Measurements from ENCODE around the gene SLC25A53. TPM values are rescaled to one million over a fixed set of nuclear protein-coding genes. Genes with fewer than 3 reads are reported as not detected.

The SLC25A53 gene
- total RNA-seq, 1 donor from 2014 or later: 3.4 TPM

DNA sequence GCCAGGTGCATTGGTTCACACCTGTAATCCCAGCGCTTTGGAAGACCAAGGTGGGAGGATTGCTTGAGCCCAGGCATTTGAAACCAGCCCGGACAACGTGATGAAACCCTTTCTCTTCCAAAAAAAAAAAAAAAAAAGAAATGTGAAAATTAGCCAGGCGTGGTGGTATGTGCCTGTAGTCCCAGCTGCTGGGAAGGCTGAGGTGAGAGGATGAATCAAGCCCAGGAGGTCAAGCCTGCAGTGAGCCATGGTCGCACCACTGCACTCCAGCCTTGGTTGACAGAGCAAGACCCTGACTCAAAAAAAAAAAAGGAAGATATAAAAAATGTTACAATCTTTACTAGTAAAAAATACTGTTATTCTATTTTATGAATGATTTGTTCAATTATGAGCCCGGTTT lies 15.3 kb upstream of the SLC25A53 start:
- DNase-seq (ENCODE audit: low spot score): no peak
- H3K9me3 Mint-ChIP-seq (ENCODE audit: low read depth): no peaks in the 10 kb centered on the region
- no peaks in the 10 kb centered on the region for H3K36me3 Mint-ChIP-seq (ENCODE audit: low read depth)
- H3K4me3 Mint-ChIP-seq (ENCODE audit: unreplicated experiment): no peak overlapping the region
- peak overlapping the region; percentile 41 for H3K27ac Mint-ChIP-seq (ENCODE audit: unreplicated experiment)
- peaks cover 34% of the 10 kb centered on the region for H3K4me1 Mint-ChIP-seq (ENCODE audit: low read depth)
- no peaks in the 10 kb centered on the region for H3K27me3 Mint-ChIP-seq (ENCODE audit: low read depth)
- TF ChIP-seq, protein P1, sequence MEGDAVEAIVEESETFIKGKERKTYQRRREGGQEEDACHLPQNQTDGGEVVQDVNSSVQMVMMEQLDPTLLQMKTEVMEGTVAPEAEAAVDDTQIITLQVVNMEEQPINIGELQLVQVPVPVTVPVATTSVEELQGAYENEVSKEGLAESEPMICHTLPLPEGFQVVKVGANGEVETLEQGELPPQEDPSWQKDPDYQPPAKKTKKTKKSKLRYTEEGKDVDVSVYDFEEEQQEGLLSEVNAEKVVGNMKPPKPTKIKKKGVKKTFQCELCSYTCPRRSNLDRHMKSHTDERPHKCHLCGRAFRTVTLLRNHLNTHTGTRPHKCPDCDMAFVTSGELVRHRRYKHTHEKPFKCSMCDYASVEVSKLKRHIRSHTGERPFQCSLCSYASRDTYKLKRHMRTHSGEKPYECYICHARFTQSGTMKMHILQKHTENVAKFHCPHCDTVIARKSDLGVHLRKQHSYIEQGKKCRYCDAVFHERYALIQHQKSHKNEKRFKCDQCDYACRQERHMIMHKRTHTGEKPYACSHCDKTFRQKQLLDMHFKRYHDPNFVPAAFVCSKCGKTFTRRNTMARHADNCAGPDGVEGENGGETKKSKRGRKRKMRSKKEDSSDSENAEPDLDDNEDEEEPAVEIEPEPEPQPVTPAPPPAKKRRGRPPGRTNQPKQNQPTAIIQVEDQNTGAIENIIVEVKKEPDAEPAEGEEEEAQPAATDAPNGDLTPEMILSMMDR (IDR thresholded peaks at IDR 0.05): no peak

DNA sequence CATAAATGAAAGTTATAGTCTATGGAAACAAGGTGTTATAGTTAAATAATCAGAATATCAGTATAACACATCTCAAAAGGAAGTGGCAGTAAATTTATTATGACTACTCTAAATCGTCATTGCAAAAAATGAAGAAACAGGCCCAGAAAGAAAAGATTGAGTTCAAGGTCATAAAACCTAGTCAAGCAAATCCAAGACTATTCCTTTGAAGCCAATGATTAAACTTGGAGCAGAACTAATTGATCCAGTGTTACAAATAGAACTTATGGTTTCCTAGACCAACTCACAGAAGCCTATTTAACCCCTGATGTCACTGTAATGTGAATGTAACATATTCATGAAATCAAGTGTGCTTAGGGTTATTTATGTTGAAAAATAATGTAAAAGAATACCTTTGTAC lies 11.3 kb upstream of the SLC25A53 start:
- no peaks in the 10 kb centered on the region for H3K27me3 Mint-ChIP-seq (ENCODE audit: low read depth)
- H3K4me3 Mint-ChIP-seq (ENCODE audit: unreplicated experiment): peak overlapping the region; percentile 74
- TF ChIP-seq, protein P1 (IDR thresholded peaks at IDR 0.05): no peak
- H3K4me1 Mint-ChIP-seq (ENCODE audit: low read depth): peaks cover 33% of the 10 kb centered on the region
- no peaks in the 10 kb centered on the region for H3K36me3 Mint-ChIP-seq (ENCODE audit: low read depth)
- DNase-seq (ENCODE audit: low spot score): no peak
- no peaks in the 10 kb centered on the region for H3K9me3 Mint-ChIP-seq (ENCODE audit: low read depth)
- H3K27ac Mint-ChIP-seq (ENCODE audit: unreplicated experiment): no peak overlapping the region

DNA sequence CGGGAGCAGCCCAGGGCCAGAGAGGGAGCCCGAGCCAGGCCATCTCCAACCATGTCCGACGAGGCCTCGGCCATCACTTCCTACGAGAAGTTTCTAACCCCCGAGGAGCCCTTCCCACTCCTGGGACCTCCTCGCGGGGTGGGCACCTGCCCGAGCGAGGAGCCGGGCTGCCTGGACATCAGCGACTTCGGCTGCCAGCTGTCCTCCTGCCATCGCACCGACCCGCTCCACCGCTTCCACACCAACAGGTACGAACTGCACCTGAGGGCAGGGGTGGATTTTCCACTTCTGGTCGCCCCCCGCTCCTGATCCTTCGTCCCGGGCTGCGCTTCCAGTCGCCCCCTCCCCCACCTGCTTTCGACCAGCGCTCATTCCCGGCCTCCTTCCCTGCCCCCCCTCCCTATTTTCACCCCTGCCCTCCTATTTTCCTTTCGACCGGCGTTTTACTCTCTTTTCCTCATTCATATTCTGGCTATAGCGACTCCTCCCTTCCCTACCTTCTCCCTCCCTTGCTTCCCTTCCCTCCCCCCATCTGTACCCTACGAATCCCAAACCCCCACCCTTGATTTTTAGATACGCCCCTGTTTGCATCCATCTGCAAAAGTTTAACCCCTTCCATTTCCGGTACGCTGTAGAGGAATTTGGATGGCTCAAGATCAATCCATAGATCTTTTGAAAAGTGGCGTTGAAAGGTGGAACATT lies 10.1 kb upstream of the SLC25A53 start:
- H3K27me3 Mint-ChIP-seq (ENCODE audit: low read depth): no peaks in the 10 kb centered on the region
- H3K27ac Mint-ChIP-seq (ENCODE audit: unreplicated experiment): peak overlapping the region; percentile 3
- no peak for DNase-seq (ENCODE audit: low spot score)
- no peaks in the 10 kb centered on the region for H3K9me3 Mint-ChIP-seq (ENCODE audit: low read depth)
- H3K36me3 Mint-ChIP-seq (ENCODE audit: low read depth): no peaks in the 10 kb centered on the region
- TF ChIP-seq, protein P1 (IDR thresholded peaks at IDR 0.05): no peak
- peaks cover 23% of the 10 kb centered on the region for H3K4me1 Mint-ChIP-seq (ENCODE audit: low read depth)
- H3K4me3 Mint-ChIP-seq (ENCODE audit: unreplicated experiment): peak overlapping the region; percentile 74

DNA sequence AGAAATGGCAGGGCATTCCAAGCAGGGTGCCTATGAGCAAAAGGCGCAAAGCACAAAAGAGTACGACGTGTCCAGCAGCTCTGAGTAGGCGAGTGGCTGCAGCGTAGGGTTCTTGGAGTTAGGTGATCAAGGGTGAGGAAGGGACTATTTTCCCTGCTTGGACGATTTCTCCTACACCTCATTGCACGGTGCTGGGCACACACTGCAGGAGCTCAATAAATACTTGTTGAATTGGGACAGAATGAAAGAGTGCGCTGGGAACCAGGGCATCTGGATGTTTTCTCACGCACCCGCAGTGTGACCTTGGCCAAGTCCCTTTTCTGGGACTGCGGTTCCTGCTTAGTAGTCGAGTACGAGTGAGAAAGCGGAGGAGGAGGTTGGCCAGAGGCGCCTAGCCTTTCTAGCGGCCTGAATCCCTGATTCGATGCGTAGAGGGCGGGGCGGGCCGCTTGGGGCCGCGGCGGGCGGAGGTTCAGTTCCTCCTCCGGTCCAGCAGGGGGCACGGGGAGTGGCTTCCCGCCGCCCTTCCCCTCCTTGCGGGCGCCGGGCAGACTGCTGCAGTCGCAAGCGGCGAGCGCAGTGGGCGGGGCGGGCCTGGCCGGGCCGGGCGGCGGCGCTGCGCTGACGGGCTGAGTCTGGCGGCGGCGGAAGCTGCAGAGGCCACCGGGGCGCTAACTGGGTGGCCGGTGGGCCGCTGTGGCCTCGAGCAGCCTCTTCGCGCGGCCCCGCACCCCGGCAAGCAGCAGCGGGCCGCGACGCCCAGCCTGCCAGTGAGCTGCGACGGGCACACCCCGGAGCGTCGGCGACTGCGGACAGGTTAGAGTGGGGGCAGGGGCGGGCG lies 9.3 kb upstream of the SLC25A53 start, which contains the start of gene FAM199X:
Gene FAM199X (plus strand): TSS at position 560 of the 841 bp plus-strand sequence. CDS start 333 bp downstream, outside the sequence.
- no peaks in the 10 kb centered on the region for H3K9me3 Mint-ChIP-seq (ENCODE audit: low read depth)

DNA sequence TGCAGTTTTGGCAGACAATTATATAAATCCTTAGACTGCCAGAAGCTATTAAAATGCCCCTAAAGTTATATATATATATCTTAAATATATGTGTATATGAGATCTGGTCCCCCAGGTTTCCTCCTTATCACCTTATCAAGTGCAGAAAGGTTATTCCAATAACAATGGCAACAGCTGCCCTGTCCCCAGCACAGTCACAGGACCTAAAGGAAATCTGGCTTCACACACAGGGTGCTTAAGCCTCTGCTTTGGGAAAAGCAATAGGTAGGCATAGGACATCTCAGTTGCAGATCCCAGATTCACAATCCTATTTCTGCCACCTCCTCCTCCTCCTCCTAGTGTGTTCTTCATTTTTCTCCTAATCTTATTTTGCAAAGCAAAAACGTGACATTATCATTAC lies 5.8 kb downstream of the SLC25A53 start:
- no peak for DNase-seq (ENCODE audit: low spot score)
- Mint-ChIP-seq H3K27me3 (ENCODE audit: low read depth) (no peaks in the 10 kb centered on the region), H3K4me3 (ENCODE audit: unreplicated experiment) (no peak overlapping the region), H3K36me3 (ENCODE audit: low read depth) (no peaks in the 10 kb centered on the region), H3K9me3 (ENCODE audit: low read depth) (no peaks in the 10 kb centered on the region), H3K4me1 (ENCODE audit: low read depth) (peaks cover under 1% of the 10 kb centered on the region), H3K27ac (ENCODE audit: unreplicated experiment) (no peak overlapping the region)
- TF ChIP-seq, protein P1 (IDR thresholded peaks at IDR 0.05): no peak

More for the DNA sequence above, 9.3 kb upstream of the SLC25A53 start, which contains the start of gene FAM199X:
- Mint-ChIP-seq H3K36me3 (ENCODE audit: low read depth) (no peaks in the 10 kb centered on the region), H3K4me1 (ENCODE audit: low read depth) (peaks cover 23% of the 10 kb centered on the region), H3K27ac (ENCODE audit: unreplicated experiment) (peak within 1 kb of the TSS; percentile 86), H3K4me3 (ENCODE audit: unreplicated experiment) (peak within 1 kb of the TSS; percentile 77), H3K27me3 (ENCODE audit: low read depth) (no peaks in the 10 kb centered on the region)
- TF ChIP-seq, protein P1 (IDR thresholded peaks at IDR 0.05): peak; percentile 76
- peak; percentile 95 for DNase-seq (ENCODE audit: low spot score)

Measured in chondrocyte (in vitro differentiated cells).